NB4 (cell line): ENCODE results near the gene C19orf85.

ENCODE experiments used
- POLR2A ChIP-seq: IDR thresholded peaks from 2 replicates; pipeline ENCODE4 v1.6.1; 2011; ENCODE audit warnings: mild to moderate bottlenecking; ENCODE audit not compliant: insufficient read length; ENCODE audit errors: extremely low read depth
- TF ChIP-seq, protein P1 (sequence below): IDR thresholded peaks from one replicate; pipeline ENCODE4 v1.5.1; 2012; ENCODE audit warnings: low read depth, low read length
- TF ChIP-seq, protein P2 (sequence below): IDR thresholded peaks from 2 replicates; pipeline ENCODE4 v1.6.1; 2011; ENCODE audit warnings: low read depth, low read length

DNA sequence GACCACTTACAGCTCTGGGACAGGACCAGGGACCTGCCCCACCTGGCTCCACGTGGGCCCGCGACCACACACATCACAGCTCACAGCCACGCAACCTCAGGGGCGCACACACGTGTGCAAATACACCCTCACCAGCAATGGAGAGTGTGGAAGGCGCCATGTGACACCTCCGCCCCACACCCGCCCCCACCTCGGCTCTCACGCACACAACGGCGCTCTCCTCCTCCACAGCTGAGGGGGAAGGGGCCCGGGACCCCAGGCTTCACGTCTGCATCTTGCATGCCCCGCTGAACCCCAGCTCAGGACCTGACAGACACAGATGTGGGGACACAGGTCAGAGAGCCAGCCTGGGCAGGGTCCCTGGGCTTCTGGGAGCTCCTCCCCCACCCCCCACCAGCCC is 15.1 kb downstream of the C19orf85 start:
- TF ChIP-seq, protein P1, sequence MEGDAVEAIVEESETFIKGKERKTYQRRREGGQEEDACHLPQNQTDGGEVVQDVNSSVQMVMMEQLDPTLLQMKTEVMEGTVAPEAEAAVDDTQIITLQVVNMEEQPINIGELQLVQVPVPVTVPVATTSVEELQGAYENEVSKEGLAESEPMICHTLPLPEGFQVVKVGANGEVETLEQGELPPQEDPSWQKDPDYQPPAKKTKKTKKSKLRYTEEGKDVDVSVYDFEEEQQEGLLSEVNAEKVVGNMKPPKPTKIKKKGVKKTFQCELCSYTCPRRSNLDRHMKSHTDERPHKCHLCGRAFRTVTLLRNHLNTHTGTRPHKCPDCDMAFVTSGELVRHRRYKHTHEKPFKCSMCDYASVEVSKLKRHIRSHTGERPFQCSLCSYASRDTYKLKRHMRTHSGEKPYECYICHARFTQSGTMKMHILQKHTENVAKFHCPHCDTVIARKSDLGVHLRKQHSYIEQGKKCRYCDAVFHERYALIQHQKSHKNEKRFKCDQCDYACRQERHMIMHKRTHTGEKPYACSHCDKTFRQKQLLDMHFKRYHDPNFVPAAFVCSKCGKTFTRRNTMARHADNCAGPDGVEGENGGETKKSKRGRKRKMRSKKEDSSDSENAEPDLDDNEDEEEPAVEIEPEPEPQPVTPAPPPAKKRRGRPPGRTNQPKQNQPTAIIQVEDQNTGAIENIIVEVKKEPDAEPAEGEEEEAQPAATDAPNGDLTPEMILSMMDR, result no peak
- TF ChIP-seq POLR2A, result no peak
- TF ChIP-seq, protein P2, sequence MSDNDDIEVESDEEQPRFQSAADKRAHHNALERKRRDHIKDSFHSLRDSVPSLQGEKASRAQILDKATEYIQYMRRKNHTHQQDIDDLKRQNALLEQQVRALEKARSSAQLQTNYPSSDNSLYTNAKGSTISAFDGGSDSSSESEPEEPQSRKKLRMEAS, result no peak
